HEK293 (cell line): Measurements from ENCODE around the gene ITGA2B.

Experiments
- CTCF ChIA-PET: fragments of 350-600 bp; formaldehyde crosslinking; extraction: SDS; loops from one replicate; lab custom pipeline; 2021; ENCODE audit warnings: antibody characterized with exemption; lab: Yijun Ruan, JAX
- POLR2A ChIA-PET: fragments of 300-600 bp; formaldehyde crosslinking; extraction: SDS; loops from one replicate; lab custom pipeline; 2020; ENCODE audit warnings: antibody characterized with exemption, inconsistent platforms; lab: Yijun Ruan, JAX
- H3K27ac ChIP-seq: fragments of 200-500 bp; sonication (Bioruptor generic); 2 replicates; pipeline ENCODE4 v1.5.1; 2014; ENCODE audit warnings: low read depth, low read length, control low read depth, inconsistent platforms; ENCODE audit errors: extremely low read depth
- H3K36me3 ChIP-seq, 2 experiments: fragments of 200-500 bp in 1 of 2; sonication (Bioruptor generic) in 1 of 2; 1 replicate in 1 of 2; 2 replicates in 1 of 2; pipeline ENCODE4 v1.5.1; 2014 to 2017; ENCODE audit warnings: inconsistent platforms in 2 of 2, low read length in 2 of 2; ENCODE audit not compliant: control insufficient read depth in 2 of 2, insufficient read depth in 1 of 2
- H3K4me1 ChIP-seq: fragments of 200-500 bp; sonication (Bioruptor generic); 2 replicates; pipeline ENCODE4 v1.5.1; 2014; ENCODE audit warnings: mild to moderate bottlenecking, low read length, inconsistent platforms; ENCODE audit not compliant: control insufficient read depth, insufficient read depth
- H3K4me3 ChIP-seq: 2 replicates; pipeline ENCODE4 v1.5.1; 2011; ENCODE audit warnings: low read depth, mild to moderate bottlenecking, control low read depth, low read length, moderate library complexity
- H3K9me3 ChIP-seq: fragments of 200-500 bp; sonication (Bioruptor generic); 2 replicates; pipeline ENCODE4 v1.5.1; 2014; ENCODE audit warnings: low read depth, low read length, inconsistent platforms; ENCODE audit not compliant: control insufficient read depth, insufficient read depth
- OSR2 ChIP-seq: fragments of 450-650 bp; formaldehyde crosslinking; IDR thresholded peaks from 2 replicates; pipeline ENCODE4 v1.5.1; 2016; ENCODE audit warnings: missing biosample characterization, missing genetic modification characterization
- TRIM28 ChIP-seq: IDR thresholded peaks from 2 replicates; pipeline ENCODE4 v1.6.1; 2011; ENCODE audit warnings: low read length, control low read depth, borderline replicate concordance
- ZBTB21 ChIP-seq: fragments of 450-650 bp; formaldehyde crosslinking; IDR thresholded peaks from 2 replicates; pipeline ENCODE4 v1.5.1; 2017; ENCODE audit warnings: missing biosample characterization, missing genetic modification characterization
- ZNF132 ChIP-seq: fragments of 450-650 bp; formaldehyde crosslinking; IDR thresholded peaks from 2 replicates; pipeline ENCODE4 v1.5.1; 2017; ENCODE audit warnings: missing biosample characterization, missing genetic modification characterization, borderline replicate concordance
- ZNF16 ChIP-seq: fragments of 450-650 bp; formaldehyde crosslinking; IDR thresholded peaks from 2 replicates; pipeline ENCODE4 v1.5.1; 2016; ENCODE audit warnings: low read depth, missing biosample characterization, missing genetic modification characterization
- ZNF184 ChIP-seq: fragments of 450-650 bp; IDR thresholded peaks from 2 replicates; pipeline ENCODE4 v1.5.1; 2018; ENCODE audit warnings: missing biosample characterization, mild to moderate bottlenecking, missing genetic modification characterization
- ZNF221 ChIP-seq: fragments of 450-650 bp; formaldehyde crosslinking; IDR thresholded peaks from 2 replicates; pipeline ENCODE4 v1.5.1; 2017; ENCODE audit warnings: missing biosample characterization, missing genetic modification characterization, borderline replicate concordance
- ZNF23 ChIP-seq: fragments of 450-650 bp; formaldehyde crosslinking; IDR thresholded peaks from 2 replicates; pipeline ENCODE4 v1.5.1; 2016; ENCODE audit warnings: missing biosample characterization, missing genetic modification characterization, borderline replicate concordance
- ZNF324 ChIP-seq: fragments of 450-650 bp; formaldehyde crosslinking; IDR thresholded peaks from 2 replicates; pipeline ENCODE4 v1.5.1; 2016; ENCODE audit warnings: missing biosample characterization, missing genetic modification characterization
- ZNF473 ChIP-seq: fragments of 450-650 bp; formaldehyde crosslinking; IDR thresholded peaks from 2 replicates; pipeline ENCODE4 v1.5.1; 2017; ENCODE audit warnings: missing biosample characterization, missing genetic modification characterization
- ZNF529 ChIP-seq: fragments of 450-650 bp; formaldehyde crosslinking; IDR thresholded peaks from 2 replicates; pipeline ENCODE4 v1.5.1; 2017; ENCODE audit warnings: missing genetic modification characterization, missing biosample characterization; ENCODE audit not compliant: insufficient replicate concordance
- ZNF549 ChIP-seq: fragments of 450-650 bp; IDR thresholded peaks from 2 replicates; pipeline ENCODE4 v1.5.1; 2018; ENCODE audit warnings: missing biosample characterization, missing genetic modification characterization, mild to moderate bottlenecking, inconsistent platforms, moderate library complexity
- ZNF670 ChIP-seq: fragments of 450-650 bp; formaldehyde crosslinking; IDR thresholded peaks from 2 replicates; pipeline ENCODE4 v1.5.1; 2016; ENCODE audit warnings: missing biosample characterization, missing genetic modification characterization, low read depth
- ZNF76 ChIP-seq: fragments of 450-650 bp; formaldehyde crosslinking; IDR thresholded peaks from 2 replicates; pipeline ENCODE4; 2016; ENCODE audit warnings: low read depth, missing biosample characterization, missing genetic modification characterization, borderline replicate concordance
- TF ChIP-seq, protein P1 (sequence below): fragments of 450-650 bp; formaldehyde crosslinking; conservative IDR thresholded peaks from 2 replicates; pipeline ENCODE4 v1.5.1; 2016; ENCODE audit warnings: low read depth, missing biosample characterization, missing genetic modification characterization
- TF ChIP-seq, protein P2 (sequence below): fragments of 450-650 bp; formaldehyde crosslinking; IDR thresholded peaks from 2 replicates; pipeline ENCODE4 v1.5.1; 2016; ENCODE audit warnings: missing biosample characterization, missing genetic modification characterization

Gene ITGA2B

DNA sequence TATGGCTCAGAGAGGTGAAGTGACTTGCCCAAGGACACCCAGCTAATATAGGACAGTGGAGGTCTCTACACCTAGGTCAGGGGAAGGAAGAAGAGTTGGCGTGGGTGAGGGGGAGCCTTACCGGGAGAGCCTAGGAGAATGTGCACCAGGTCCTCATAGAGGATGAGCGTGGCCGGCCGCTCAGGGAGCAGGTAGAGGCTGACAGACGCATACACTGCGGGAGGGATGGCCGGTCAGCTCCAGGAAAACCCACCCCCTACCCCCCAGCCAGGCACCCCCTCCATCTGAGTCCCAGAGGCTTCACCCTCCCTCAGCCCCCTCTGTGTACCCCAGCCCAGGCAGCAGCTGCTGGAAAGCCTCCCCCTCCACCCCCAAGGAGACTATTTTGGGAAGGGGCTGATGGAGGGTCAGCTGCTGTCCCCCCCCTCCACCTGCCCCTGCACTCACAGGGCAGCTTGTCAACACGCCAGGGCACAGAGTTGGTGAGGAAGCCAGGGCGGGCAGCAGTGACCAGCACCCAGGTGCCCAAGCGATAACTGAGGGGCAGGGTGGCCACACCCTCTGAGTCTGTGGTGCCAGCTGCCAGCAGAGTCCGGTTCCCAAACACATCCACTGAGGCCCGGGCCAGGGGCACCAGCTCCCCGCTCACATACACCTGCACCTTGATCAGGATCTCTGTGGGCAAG, 29.8 kb downstream of the ITGA2B start (continued):
- TF ChIP-seq ZNF23 (tag by site-specific recombination) = no peak
- no peak for TF ChIP-seq ZNF132 (tag by site-specific recombination)
- TF ChIP-seq, all 188 proteins: peak for 0

DNA sequence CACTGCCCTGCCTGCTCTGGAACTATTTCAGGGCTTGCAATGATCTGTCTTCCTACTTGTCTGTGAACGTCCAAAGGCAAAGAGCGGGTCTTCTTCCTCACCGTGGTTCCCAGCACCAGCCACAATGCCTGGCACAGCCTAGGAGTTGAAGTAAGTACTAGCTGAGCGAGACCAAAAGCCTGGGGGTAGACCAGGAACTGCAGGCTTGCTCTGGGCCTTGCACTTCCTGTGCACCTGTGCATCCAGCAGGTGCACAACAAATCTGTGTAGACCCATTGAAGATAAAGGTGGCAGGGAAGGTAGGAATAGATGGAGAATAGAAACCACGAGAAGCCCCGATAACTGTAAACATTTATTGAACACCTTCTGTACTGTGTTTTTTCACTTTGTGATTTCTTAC, 30.4 kb downstream of the ITGA2B start:
- POLR2A ChIA-PET = interaction anchor here (0.7 to 1.0 kb wide), 2 partner anchors 22 to 141 kb away, joined by 3 read pairs; no protein-coding TSS in a partner anchor

DNA sequence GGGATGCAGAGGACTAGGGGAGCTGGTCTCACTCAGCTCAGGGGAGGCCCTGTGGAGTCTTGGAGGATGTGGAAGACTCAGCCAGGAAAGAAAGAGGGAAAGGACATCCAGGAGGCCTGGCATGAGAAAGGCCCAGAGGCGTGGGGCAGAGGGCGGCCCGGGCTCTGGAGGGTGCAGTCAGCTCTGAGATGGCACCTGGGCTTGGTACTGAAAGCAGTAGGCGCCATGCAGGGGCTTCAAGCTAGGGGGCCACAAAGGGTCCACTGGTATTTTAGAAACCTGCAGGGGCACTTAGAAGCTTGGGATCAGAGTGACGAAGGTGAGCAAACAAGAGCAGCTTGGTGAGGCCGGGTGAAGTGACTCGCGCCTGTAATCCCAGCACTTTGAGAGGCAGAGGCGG, 31.4 kb downstream of the ITGA2B start:
- CTCF ChIA-PET = interaction anchor here (1.0 to 4.5 kb wide), 6 partner anchors 7 to 166 kb away, joined by 3 to 21 read pairs (median 8); partner anchors contain the start of gene GRN
- Histone ChIP-seq H3K4me3 (no peak overlapping the region), H3K36me3 (peaks cover 0 to 25% of the 10 kb centered on the region in 2 experiments; a peak in 2 of 3 replicates), H3K27ac (no peak overlapping the region)
- TF ChIP-seq ZNF324 (tag by site-specific recombination) (no peak), ZNF549 (tag by site-specific recombination) (no peak), ZNF16 (tag by site-specific recombination) (no peak), ZNF184 (no peak), TRIM28 (no peak), ZBTB21 (tag by site-specific recombination) (no peak), ZNF221 (tag by site-specific recombination) (no peak), ZNF529 (tag by site-specific recombination) (no peak), ZNF473 (no peak), ZNF670 (tag by site-specific recombination) (no peak)
- TF ChIP-seq, protein P1, sequence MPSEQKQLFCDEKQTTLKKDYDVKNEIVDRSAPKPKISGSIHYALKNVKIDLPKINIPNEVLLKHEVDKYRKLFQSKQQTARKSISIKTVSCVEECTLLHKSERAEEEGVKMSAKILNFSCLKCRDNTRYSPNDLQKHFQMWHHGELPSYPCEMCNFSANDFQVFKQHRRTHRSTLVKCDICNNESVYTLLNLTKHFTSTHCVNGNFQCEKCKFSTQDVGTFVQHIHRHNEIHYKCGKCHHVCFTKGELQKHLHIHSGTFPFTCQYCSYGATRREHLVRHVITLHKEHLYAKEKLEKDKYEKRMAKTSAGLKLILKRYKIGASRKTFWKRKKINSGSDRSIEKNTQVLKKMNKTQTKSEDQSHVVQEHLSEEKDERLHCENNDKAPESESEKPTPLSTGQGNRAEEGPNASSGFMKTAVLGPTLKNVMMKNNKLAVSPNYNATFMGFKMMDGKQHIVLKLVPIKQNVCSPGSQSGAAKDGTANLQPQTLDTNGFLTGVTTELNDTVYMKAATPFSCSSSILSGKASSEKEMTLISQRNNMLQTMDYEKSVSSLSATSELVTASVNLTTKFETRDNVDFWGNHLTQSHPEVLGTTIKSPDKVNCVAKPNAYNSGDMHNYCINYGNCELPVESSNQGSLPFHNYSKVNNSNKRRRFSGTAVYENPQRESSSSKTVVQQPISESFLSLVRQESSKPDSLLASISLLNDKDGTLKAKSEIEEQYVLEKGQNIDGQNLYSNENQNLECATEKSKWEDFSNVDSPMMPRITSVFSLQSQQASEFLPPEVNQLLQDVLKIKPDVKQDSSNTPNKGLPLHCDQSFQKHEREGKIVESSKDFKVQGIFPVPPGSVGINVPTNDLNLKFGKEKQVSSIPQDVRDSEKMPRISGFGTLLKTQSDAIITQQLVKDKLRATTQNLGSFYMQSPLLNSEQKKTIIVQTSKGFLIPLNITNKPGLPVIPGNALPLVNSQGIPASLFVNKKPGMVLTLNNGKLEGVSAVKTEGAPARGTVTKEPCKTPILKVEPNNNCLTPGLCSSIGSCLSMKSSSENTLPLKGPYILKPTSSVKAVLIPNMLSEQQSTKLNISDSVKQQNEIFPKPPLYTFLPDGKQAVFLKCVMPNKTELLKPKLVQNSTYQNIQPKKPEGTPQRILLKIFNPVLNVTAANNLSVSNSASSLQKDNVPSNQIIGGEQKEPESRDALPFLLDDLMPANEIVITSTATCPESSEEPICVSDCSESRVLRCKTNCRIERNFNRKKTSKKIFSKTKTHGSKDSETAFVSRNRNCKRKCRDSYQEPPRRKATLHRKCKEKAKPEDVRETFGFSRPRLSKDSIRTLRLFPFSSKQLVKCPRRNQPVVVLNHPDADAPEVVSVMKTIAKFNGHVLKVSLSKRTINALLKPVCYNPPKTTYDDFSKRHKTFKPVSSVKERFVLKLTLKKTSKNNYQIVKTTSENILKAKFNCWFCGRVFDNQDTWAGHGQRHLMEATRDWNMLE (tag by site-specific recombination) = no peak
- TF ChIP-seq, protein P2, sequence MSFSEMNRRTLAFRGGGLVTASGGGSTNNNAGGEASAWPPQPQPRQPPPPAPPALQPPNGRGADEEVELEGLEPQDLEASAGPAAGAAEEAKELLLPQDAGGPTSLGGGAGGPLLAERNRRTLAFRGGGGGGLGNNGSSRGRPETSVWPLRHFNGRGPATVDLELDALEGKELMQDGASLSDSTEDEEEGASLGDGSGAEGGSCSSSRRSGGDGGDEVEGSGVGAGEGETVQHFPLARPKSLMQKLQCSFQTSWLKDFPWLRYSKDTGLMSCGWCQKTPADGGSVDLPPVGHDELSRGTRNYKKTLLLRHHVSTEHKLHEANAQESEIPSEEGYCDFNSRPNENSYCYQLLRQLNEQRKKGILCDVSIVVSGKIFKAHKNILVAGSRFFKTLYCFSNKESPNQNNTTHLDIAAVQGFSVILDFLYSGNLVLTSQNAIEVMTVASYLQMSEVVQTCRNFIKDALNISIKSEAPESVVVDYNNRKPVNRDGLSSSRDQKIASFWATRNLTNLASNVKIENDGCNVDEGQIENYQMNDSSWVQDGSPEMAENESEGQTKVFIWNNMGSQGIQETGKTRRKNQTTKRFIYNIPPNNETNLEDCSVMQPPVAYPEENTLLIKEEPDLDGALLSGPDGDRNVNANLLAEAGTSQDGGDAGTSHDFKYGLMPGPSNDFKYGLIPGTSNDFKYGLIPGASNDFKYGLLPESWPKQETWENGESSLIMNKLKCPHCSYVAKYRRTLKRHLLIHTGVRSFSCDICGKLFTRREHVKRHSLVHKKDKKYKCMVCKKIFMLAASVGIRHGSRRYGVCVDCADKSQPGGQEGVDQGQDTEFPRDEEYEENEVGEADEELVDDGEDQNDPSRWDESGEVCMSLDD = no peak
- TF ChIP-seq, all 188 proteins: peak for 0
- POLR2A ChIA-PET = interaction anchor here (0.6 to 1.0 kb wide), 4 partner anchors 9 to 949 kb away, joined by 3 to 4 read pairs (median 3); no protein-coding TSS in a partner anchor
- no peaks in the 10 kb centered on the region for H3K9me3 ChIP-seq
- H3K4me1 ChIP-seq = peaks cover 21% of the 10 kb centered on the region

More for the DNA sequence above, 30.4 kb downstream of the ITGA2B start:
- TF ChIP-seq OSR2 (tag by site-specific recombination) (no peak), ZNF76 (tag by site-specific recombination) (no peak)
- H3K4me3 ChIP-seq = no peak overlapping the region
- no peaks in the 10 kb centered on the region for H3K9me3 ChIP-seq
- H3K27ac ChIP-seq = no peak overlapping the region
- peaks cover 21% of the 10 kb centered on the region for H3K4me1 ChIP-seq
- H3K36me3 ChIP-seq = peaks cover 0 to 23% of the 10 kb centered on the region in 2 experiments; a peak in 2 of 3 replicates
- CTCF ChIA-PET = interaction anchor here (0.9 to 4.5 kb wide), 6 partner anchors 8 to 165 kb away, joined by 3 to 21 read pairs (median 5); partner anchors contain the start of gene GRN
